BLaER1 (cell line): ENCODE measurements around the gene PLD3.

Experiments used
- H3K27ac ChIP-seq: shearing (Covaris generic); formaldehyde crosslinking; 2 replicates; pipeline ENCODE4 v1.8.1; 2022
- H3K27me3 ChIP-seq: shearing (Covaris generic); formaldehyde crosslinking; 2 replicates; pipeline ENCODE4 v1.8.1; 2022
- H3K36me3 ChIP-seq: shearing (Covaris generic); formaldehyde crosslinking; 2 replicates; pipeline ENCODE4 v1.8.1; 2022
- H3K4me1 ChIP-seq: shearing (Covaris generic); formaldehyde crosslinking; 2 replicates; pipeline ENCODE4 v1.8.1; 2022
- H3K4me2 ChIP-seq: shearing (Covaris generic); formaldehyde crosslinking; 2 replicates; pipeline ENCODE4 v1.8.1; 2022
- H3K4me3 ChIP-seq: shearing (Covaris generic); formaldehyde crosslinking; 2 replicates; pipeline ENCODE4 v1.8.1; 2022
- H3K9ac ChIP-seq: shearing (Covaris generic); formaldehyde crosslinking; 2 replicates; pipeline ENCODE4 v1.8.1; 2022
- H3K9me3 ChIP-seq: shearing (Covaris generic); formaldehyde crosslinking; 2 replicates; pipeline ENCODE4 v1.8.1; 2022
- H4K20me1 ChIP-seq: shearing (Covaris generic); formaldehyde crosslinking; 2 replicates; pipeline ENCODE4 v1.8.1; 2022
- Cebpa-rat ChIP-seq: shearing (Covaris generic); IDR thresholded peaks from 2 replicates; pipeline ENCODE4 v1.8.1; 2022

Gene PLD3

DNA sequence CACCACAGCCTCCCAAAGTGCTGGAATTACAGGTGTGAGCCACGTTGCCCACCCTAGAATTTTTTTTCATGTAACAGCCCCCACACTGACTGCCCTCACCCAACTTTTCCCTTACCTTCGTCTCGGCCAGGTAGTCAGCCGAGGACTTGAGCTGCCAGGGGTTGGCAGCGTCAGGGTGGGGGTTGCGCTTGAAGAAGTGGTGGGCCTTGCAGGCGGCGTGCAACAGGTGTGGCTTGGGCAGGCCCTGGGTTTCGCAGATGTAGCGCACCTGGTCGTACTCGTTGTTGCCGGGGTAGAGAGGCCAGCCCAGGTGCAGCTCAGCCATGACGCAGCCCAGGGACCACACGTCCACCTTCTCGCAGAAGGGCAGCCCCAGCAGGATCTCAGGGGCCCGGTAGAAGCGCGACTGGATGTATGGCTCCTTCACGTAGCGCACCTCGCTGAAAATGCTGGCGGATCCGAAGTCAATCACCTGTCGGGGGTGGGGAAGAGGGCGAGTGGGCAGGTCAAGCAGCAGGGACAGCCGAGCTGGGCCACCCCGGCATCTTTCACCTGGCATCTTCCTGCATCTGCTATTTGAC lies 35.3 kb downstream of the PLD3 start:
- Histone ChIP-seq H3K4me3 (no peak overlapping the region), H3K36me3 (no peaks in the 10 kb centered on the region; the same call in 1 of the 2 replicates), H3K27me3 (no peaks in the 10 kb centered on the region), H3K9ac (no peak overlapping the region), H3K4me1 (no peaks in the 10 kb centered on the region), H4K20me1 (no peaks in the 10 kb centered on the region), H3K27ac (no peak overlapping the region), H3K4me2 (no peak overlapping the region), H3K9me3 (no peaks in the 10 kb centered on the region)
- TF ChIP-seq Cebpa-rat = no peak

DNA sequence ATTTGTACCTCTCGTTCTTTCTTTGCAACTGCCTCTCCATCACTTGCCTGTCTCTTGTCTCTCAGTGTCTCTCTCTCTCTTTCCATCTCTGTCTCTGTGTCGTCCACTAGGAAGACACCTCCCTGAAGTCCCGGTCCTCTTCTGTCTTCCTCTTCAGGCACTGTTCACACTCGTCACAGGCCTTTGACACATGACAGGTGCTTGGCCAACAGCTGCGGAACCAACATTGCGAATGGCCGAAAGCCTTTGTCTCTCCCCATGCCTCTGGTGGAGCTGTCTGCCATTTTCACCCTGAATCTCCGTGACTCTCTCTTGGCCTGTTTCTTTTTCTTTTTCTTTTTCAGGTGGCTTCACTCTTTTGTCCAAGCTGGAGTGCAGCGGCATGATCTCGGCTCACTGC lies 38.7 kb downstream of the PLD3 start:
- H3K36me3 ChIP-seq = no peaks in the 10 kb centered on the region
- H3K27ac ChIP-seq = no peak overlapping the region
- no peaks in the 10 kb centered on the region for H3K4me1 ChIP-seq
- no peaks in the 10 kb centered on the region for H4K20me1 ChIP-seq
- H3K4me2 ChIP-seq = no peak overlapping the region
- H3K27me3 ChIP-seq = no peaks in the 10 kb centered on the region
- H3K9ac ChIP-seq = no peak overlapping the region
- H3K9me3 ChIP-seq = no peaks in the 10 kb centered on the region
- TF ChIP-seq Cebpa-rat = no peak
- no peak overlapping the region for H3K4me3 ChIP-seq

DNA sequence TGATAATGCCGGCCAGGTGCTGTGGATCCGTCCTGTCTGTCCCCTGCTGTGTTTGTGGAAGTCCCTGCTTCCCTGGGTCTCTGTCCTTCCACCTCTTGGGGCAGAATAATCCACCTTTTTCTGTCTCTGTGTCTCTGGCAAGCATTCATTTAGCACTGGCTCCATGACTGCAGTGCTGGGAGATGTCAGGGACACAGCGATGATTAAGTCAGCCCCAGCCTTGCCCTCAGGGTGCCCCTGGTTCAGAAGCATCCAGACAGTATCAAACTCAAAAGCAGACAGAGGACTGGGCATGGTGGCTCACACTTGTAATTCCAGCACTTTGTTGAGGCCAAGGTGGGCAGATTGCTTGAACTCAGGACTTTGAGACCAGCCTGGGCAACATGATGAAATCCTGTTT lies 40.0 kb downstream of the PLD3 start:
- H3K27ac ChIP-seq = no peak overlapping the region
- H4K20me1 ChIP-seq = no peaks in the 10 kb centered on the region
- H3K9me3 ChIP-seq = no peaks in the 10 kb centered on the region
- H3K27me3 ChIP-seq = no peaks in the 10 kb centered on the region
- H3K9ac ChIP-seq = no peak overlapping the region
- H3K36me3 ChIP-seq = no peaks in the 10 kb centered on the region
- H3K4me1 ChIP-seq = no peaks in the 10 kb centered on the region
- no peak overlapping the region for H3K4me3 ChIP-seq
- no peak overlapping the region for H3K4me2 ChIP-seq
- TF ChIP-seq Cebpa-rat = no peak

- Histone ChIP-seq H3K9ac (no peak overlapping the region), H3K4me2 (no peak overlapping the region), H3K4me3 (no peak overlapping the region), H3K4me1 (no peaks in the 10 kb centered on the region), H3K27me3 (no peaks in the 10 kb centered on the region), H4K20me1 (no peaks in the 10 kb centered on the region), H3K27ac (no peak overlapping the region), H3K36me3 (no peaks in the 10 kb centered on the region), H3K9me3 (no peaks in the 10 kb centered on the region)
- TF ChIP-seq Cebpa-rat = no peak
These were observed 41.0 kb downstream of the PLD3 start for GRCh38 chr19:40389404-40390083.

DNA sequence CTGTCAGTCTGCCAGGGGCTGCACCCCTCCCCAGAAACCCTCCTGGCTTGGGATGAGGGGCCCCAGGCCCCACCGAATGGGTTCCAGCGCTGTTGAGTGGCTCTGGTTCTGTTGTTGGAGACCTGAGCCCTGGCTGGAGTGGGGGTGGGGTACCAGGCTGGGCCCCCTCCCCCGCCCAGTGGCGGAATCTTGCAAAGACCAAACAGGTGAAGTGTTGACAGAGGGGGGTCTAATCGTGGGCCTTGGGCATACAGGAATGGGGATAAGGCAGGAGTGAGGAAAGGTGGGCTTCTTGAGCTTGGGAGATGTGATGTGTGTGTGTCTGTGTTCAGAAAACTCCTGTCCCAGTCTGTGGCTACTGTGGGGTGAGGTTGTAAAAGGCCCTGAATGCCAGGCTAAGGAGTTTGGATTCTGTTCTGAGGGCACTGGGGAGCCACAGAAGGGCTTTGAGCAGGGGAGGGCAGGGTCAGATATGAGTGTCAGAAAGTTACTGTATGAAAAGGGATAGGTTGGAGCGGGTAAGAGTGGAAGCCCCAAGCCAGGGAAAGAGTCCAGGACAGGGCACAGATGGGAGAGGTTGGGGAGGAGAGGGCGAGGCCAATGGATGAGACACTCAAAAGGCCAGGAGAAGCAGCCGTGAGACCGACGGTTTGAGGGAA lies 41.7 kb downstream of the PLD3 start, which contains the start of gene HIPK4:
Gene HIPK4 (minus strand): TSS at position 98 of the 659 bp plus-strand sequence. CDS start 279 bp downstream, outside the sequence.
- Histone ChIP-seq H3K9me3 (no peaks in the 10 kb centered on the region), H3K4me2 (no peak within 1 kb of the TSS), H3K4me1 (peaks cover 5% of the 10 kb centered on the region; the same call in 1 of the 2 replicates), H4K20me1 (no peaks in the 10 kb centered on the region), H3K9ac (no peak within 1 kb of the TSS), H3K4me3 (no peak within 1 kb of the TSS), H3K27ac (no peak within 1 kb of the TSS), H3K27me3 (no peaks in the 10 kb centered on the region), H3K36me3 (no peaks in the 10 kb centered on the region)
- no peak for TF ChIP-seq Cebpa-rat

DNA sequence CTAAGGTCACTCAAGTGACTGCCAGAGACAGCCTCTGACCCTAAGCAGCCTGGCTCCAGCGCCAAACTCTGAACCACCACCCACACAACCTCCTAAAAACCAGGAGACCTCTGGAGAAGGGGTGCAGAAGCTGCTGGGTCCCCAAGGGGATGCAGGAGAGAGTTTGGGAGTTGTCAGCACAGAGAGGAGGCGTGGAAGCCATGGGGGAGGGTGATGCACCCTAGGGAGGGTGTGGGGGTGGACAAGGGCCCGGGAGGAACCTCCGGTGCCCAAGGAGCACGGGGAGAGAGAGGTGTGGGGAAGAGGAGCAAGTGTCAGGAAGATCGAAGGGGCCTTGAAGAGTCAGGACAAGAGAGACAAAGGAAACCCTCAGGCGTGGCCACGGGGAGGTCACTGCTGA lies 43.6 kb downstream of the PLD3 start:
- Histone ChIP-seq H3K27me3 (no peaks in the 10 kb centered on the region), H3K9me3 (no peaks in the 10 kb centered on the region), H3K9ac (no peak overlapping the region), H3K27ac (no peak overlapping the region), H3K36me3 (no peaks in the 10 kb centered on the region; the same call in 1 of the 2 replicates), H3K4me2 (no peak overlapping the region), H3K4me3 (no peak overlapping the region), H4K20me1 (no peaks in the 10 kb centered on the region), H3K4me1 (peaks cover 8% of the 10 kb centered on the region; the same call in 1 of the 2 replicates)
- no peak for TF ChIP-seq Cebpa-rat

GRCh38 chr19:40392894-40393517 lies 44.5 kb downstream of the PLD3 start:
- H3K27ac ChIP-seq = no peak overlapping the region
- peaks cover 8% of the 10 kb centered on the region; the same call in 1 of the 2 replicates for H3K4me1 ChIP-seq
- H3K27me3 ChIP-seq = no peaks in the 10 kb centered on the region
- H3K9me3 ChIP-seq = no peaks in the 10 kb centered on the region
- no peak overlapping the region for H3K9ac ChIP-seq
- no peaks in the 10 kb centered on the region for H4K20me1 ChIP-seq
- no peak overlapping the region for H3K4me3 ChIP-seq
- no peak for TF ChIP-seq Cebpa-rat
- no peak overlapping the region for H3K4me2 ChIP-seq
- H3K36me3 ChIP-seq = peaks cover 6% of the 10 kb centered on the region; the same call in 1 of the 2 replicates

GRCh38 chr19:40393894-40394815 lies 45.7 kb downstream of the PLD3 start:
- peaks cover 8% of the 10 kb centered on the region; the same call in 1 of the 2 replicates for H3K4me1 ChIP-seq
- peaks cover 6% of the 10 kb centered on the region; the same call in 1 of the 2 replicates for H3K36me3 ChIP-seq
- H3K9me3 ChIP-seq = no peaks in the 10 kb centered on the region
- H3K27me3 ChIP-seq = no peaks in the 10 kb centered on the region
- H3K27ac ChIP-seq = no peak overlapping the region
- H3K4me2 ChIP-seq = no peak overlapping the region
- no peak for TF ChIP-seq Cebpa-rat
- no peak overlapping the region for H3K4me3 ChIP-seq
- H4K20me1 ChIP-seq = no peaks in the 10 kb centered on the region
- no peak overlapping the region for H3K9ac ChIP-seq

DNA sequence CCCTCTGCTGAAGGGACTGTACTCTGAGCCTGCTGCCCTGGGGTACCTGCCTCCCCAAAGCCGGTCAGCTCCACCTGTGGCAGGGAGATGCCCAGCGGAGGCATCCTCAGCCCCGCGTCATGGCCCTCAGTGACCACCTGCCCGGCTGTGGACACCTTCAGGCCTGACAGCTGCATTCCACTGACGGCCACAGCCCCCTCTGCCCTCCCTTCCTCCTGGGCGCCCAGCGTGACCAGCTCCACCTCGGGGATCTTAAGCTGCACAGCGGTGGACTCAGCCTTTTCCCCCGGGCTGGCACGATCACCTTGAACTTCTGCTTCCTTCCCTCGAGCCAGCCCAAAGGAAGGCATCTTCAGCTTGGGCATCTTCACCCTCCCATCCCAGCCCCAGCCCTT lies 46.3 kb downstream of the PLD3 start:
- H3K9me3 ChIP-seq = no peaks in the 10 kb centered on the region
- H4K20me1 ChIP-seq = no peaks in the 10 kb centered on the region
- peaks cover 8% of the 10 kb centered on the region; the same call in 1 of the 2 replicates for H3K4me1 ChIP-seq
- H3K4me3 ChIP-seq = no peak overlapping the region
- no peak overlapping the region for H3K4me2 ChIP-seq
- no peak overlapping the region for H3K27ac ChIP-seq
- peaks cover 6% of the 10 kb centered on the region; the same call in 1 of the 2 replicates for H3K36me3 ChIP-seq
- H3K9ac ChIP-seq = no peak overlapping the region
- H3K27me3 ChIP-seq = no peaks in the 10 kb centered on the region
- TF ChIP-seq Cebpa-rat = no peak
